H1 (cell line): Measurements from ENCODE around the gene TMPRSS2. TPM values are rescaled to one million over a fixed set of nuclear protein-coding genes. Genes with fewer than 3 reads are reported as not detected.

Experiments used
- CTCF ChIA-PET: fragments of 300-600 bp; sonication (Branson Sonifier 250); formaldehyde crosslinking; loops from one replicate; lab custom pipeline; 2021; ENCODE audit not compliant: partially characterized antibody; lab: Charles Lee
- POLR2A ChIA-PET: fragments of 300-600 bp; sonication (Branson Sonifier 250); formaldehyde crosslinking; loops from one replicate; lab custom pipeline; 2021; ENCODE audit warnings: inconsistent platforms; ENCODE audit not compliant: partially characterized antibody; lab: Charles Lee
- DNase-seq, 2 experiments: peaks; one replicate each; pipeline versions ENCODE4 v3.0.0 to v3.0.0-alpha.2; 2010 to 2022; ENCODE audit warnings: low spot score in 2 of 2, low read depth in 1 of 2, mixed read lengths in 1 of 2
- FAIRE-seq: peaks from 2 replicates; lab custom pipeline; 2011; peaks lifted over from hg19 to GRCh38; lab: Jason Lieb, UNC
- H2AFZ ChIP-seq: 2 replicates; pipeline ENCODE4 v1.8.1; 2012; ENCODE audit warnings: low read length, inconsistent platforms
- H2AK5ac ChIP-seq: 2 replicates; pipeline ENCODE4 v1.6.1; 2013; ENCODE audit warnings: low read depth, low read length
- H2BK120ac ChIP-seq: replicated peaks from 2 replicates; pipeline ENCODE3; 2013; ENCODE audit warnings: low read depth, low read length, inconsistent platforms
- H2BK12ac ChIP-seq: 2 replicates; pipeline ENCODE4 v1.6.1; 2013; ENCODE audit warnings: low read depth, low read length
- H2BK15ac ChIP-seq: 2 replicates; pipeline ENCODE4 v1.6.1; 2013; ENCODE audit warnings: low read length
- H2BK20ac ChIP-seq: 2 replicates; pipeline ENCODE4 v1.6.1; 2013; ENCODE audit warnings: low read length
- H2BK5ac ChIP-seq: 2 replicates; pipeline ENCODE4 v1.6.1; 2013; ENCODE audit warnings: low read depth, low read length
- H3K14ac ChIP-seq: 2 replicates; pipeline ENCODE4 v1.6.1; 2013; ENCODE audit warnings: inconsistent platforms; ENCODE audit not compliant: insufficient read length
- H3K18ac ChIP-seq: 2 replicates; pipeline ENCODE4 v1.6.1; 2013; ENCODE audit warnings: low read length; ENCODE audit errors: extremely low read depth
- H3K23ac ChIP-seq: 2 replicates; pipeline ENCODE4 v1.6.1; 2013; ENCODE audit warnings: inconsistent platforms; ENCODE audit not compliant: insufficient read length
- H3K23me2 ChIP-seq: 2 replicates; pipeline ENCODE4 v1.6.1; 2013; ENCODE audit warnings: low read depth, low read length
- H3K27ac ChIP-seq: 2 replicates; pipeline ENCODE4 v1.6.1; 2011; ENCODE audit warnings: low read depth, low read length, inconsistent platforms
- H3K27me3 ChIP-seq, 4 experiments: replicated peaks in 1 of 4; 1 replicate in 1 of 4; 2 replicates in 3 of 4; pipeline versions ENCODE4 v1.6.1 to v1.8.1; 2011 to 2013; ENCODE audit warnings: low read length in 3 of 4, mild to moderate bottlenecking in 3 of 4, inconsistent platforms in 2 of 4, mixed read lengths in 2 of 4, moderate library complexity in 1 of 4; ENCODE audit not compliant: control insufficient read depth in 3 of 4, insufficient read depth in 3 of 4; ENCODE audit errors: extremely low read depth in 1 of 4
- H3K36me3 ChIP-seq, 4 experiments: 2 replicates each; pipeline versions ENCODE4 v1.6.1 to v1.8.1; 2011 to 2013; ENCODE audit warnings: mild to moderate bottlenecking in 4 of 4, low read length in 3 of 4, moderate library complexity in 2 of 4, control low read depth in 1 of 4, inconsistent platforms in 1 of 4; ENCODE audit not compliant: insufficient read depth in 4 of 4, control insufficient read depth in 2 of 4
- H3K4ac ChIP-seq: replicated peaks from 2 replicates; pipeline ENCODE3; 2013; ENCODE audit warnings: low read length, low read depth, mixed read lengths, inconsistent platforms; ENCODE audit not compliant: insufficient read length
- H3K4me1 ChIP-seq, 4 experiments: replicated peaks in 1 of 4; 1 replicate in 1 of 4; 2 replicates in 3 of 4; pipeline versions ENCODE4 v1.6.1 to v1.8.1; 2011 to 2013; ENCODE audit warnings: low read length in 3 of 4, inconsistent platforms in 2 of 4, mixed read lengths in 1 of 4; ENCODE audit not compliant: insufficient read depth in 4 of 4, control insufficient read depth in 3 of 4
- H3K4me2 ChIP-seq, 2 experiments: 2 replicates each; pipeline versions ENCODE4 v1.6.1 to v1.8.1; 2011 to 2013; ENCODE audit warnings: low read depth in 2 of 2, low read length in 2 of 2, control low read depth in 1 of 2, inconsistent platforms in 1 of 2, mild to moderate bottlenecking in 1 of 2; ENCODE audit not compliant: insufficient read depth in 1 of 2
- H3K4me3 ChIP-seq, 4 experiments: fragments of 200-600, 300-600 bp in 1 of 4; sonication (generic), shearing (Covaris generic), sonication (Bioruptor Twin) in 1 of 4; 2 replicates each; pipeline versions ENCODE4 v1.5.1 to v1.8.1; 2011 to 2016; ENCODE audit warnings: low read length in 4 of 4, low read depth in 3 of 4, control low read depth in 2 of 4, inconsistent platforms in 2 of 4, mild to moderate bottlenecking in 2 of 4, mixed read lengths in 1 of 4, moderate library complexity in 1 of 4; ENCODE audit not compliant: insufficient read depth in 2 of 4; ENCODE audit errors: extremely low read depth in 1 of 4
- H3K56ac ChIP-seq: replicated peaks from 2 replicates; pipeline ENCODE3; 2013; ENCODE audit warnings: low read depth, mild to moderate bottlenecking, mixed read lengths, low read length, inconsistent platforms; ENCODE audit not compliant: insufficient read length
- H3K79me1 ChIP-seq: 2 replicates; pipeline ENCODE4 v1.6.1; 2013; ENCODE audit warnings: low read depth, low read length, control low read depth
- H3K79me2 ChIP-seq, 2 experiments: 2 replicates each; pipeline versions ENCODE4 v1.6.1 to v1.8.1; 2012 to 2013; ENCODE audit warnings: low read length in 2 of 2, mild to moderate bottlenecking in 2 of 2, inconsistent platforms in 1 of 2; ENCODE audit not compliant: insufficient read depth in 2 of 2, control insufficient read depth in 1 of 2
- H3K9ac ChIP-seq, 4 experiments: replicated peaks in 1 of 4; 1 replicate in 1 of 4; 2 replicates in 3 of 4; pipeline versions ENCODE4 v1.6.1 to v1.8.1; 2011 to 2013; ENCODE audit warnings: low read depth in 3 of 4, low read length in 3 of 4, control low read depth in 2 of 4, mild to moderate bottlenecking in 2 of 4, moderate library complexity in 2 of 4, inconsistent platforms in 1 of 4; ENCODE audit errors: extremely low read depth in 1 of 4
- H3K9me3 ChIP-seq, 2 experiments: 2 replicates each; pipeline versions ENCODE4 v1.6.1 to v1.8.1; 2012 to 2013; ENCODE audit warnings: mild to moderate bottlenecking in 2 of 2, moderate library complexity in 2 of 2, control low read depth in 1 of 2, inconsistent platforms in 1 of 2, low read depth in 1 of 2, low read length in 1 of 2, mixed read lengths in 1 of 2; ENCODE audit not compliant: insufficient read depth in 2 of 2
- H4K20me1 ChIP-seq, 2 experiments: replicated peaks in 1 of 2; 2 replicates each; pipeline versions ENCODE3 to v1.8.1; 2011 to 2013; ENCODE audit warnings: inconsistent platforms in 2 of 2, low read length in 2 of 2, mild to moderate bottlenecking in 1 of 2; ENCODE audit not compliant: insufficient read depth in 2 of 2, control insufficient read depth in 1 of 2
- H4K5ac ChIP-seq: 2 replicates; pipeline ENCODE4 v1.6.1; 2013; ENCODE audit warnings: low read length, low read depth, mixed read lengths, inconsistent platforms; ENCODE audit not compliant: insufficient read length
- H4K8ac ChIP-seq: 2 replicates; pipeline ENCODE4 v1.8.0; 2013; ENCODE audit warnings: mild to moderate bottlenecking, moderate library complexity, low read length, inconsistent platforms; ENCODE audit not compliant: insufficient read depth; ENCODE audit errors: extremely low read depth
- H4K91ac ChIP-seq: replicated peaks from 2 replicates; pipeline ENCODE3; 2013; ENCODE audit warnings: low read length, mixed read lengths, inconsistent platforms; ENCODE audit not compliant: insufficient read length
- BCL11A ChIP-seq, 2 experiments: IDR thresholded peaks; one replicate each; pipeline ENCODE4 v1.6.1; 2011; ENCODE audit warnings: low read depth in 2 of 2, low read length in 2 of 2, mild to moderate bottlenecking in 2 of 2
- BRCA1 ChIP-seq: IDR thresholded peaks from 2 replicates; pipeline ENCODE4 v1.6.1; 2012; ENCODE audit warnings: low read depth, low read length, improper control_type of control experiment
- GABPA ChIP-seq: IDR thresholded peaks from 2 replicates; pipeline ENCODE4 v1.6.1; 2011; ENCODE audit warnings: mild to moderate bottlenecking, low read length, moderate library complexity, borderline replicate concordance; ENCODE audit not compliant: insufficient read depth
- SP4 ChIP-seq: IDR thresholded peaks from 2 replicates; pipeline ENCODE4 v1.6.1; 2012; ENCODE audit warnings: low read length, inconsistent platforms
- WGBS, 2 experiments: shearing (Covaris generic) in 1 of 2; methylation state at CpG; one replicate each; pipeline versions ENCODE4 v1.1.6 to v1.1.7; 2013 to 2015; ENCODE audit warnings: low lambda C conversion rate in 2 of 2, mixed read lengths in 2 of 2, inconsistent platforms in 1 of 2, low coverage in 1 of 2, missing lambda C conversion rate in 1 of 2; ENCODE audit not compliant: insufficient replicate concordance in 2 of 2, insufficient coverage in 1 of 2, insufficient read length in 1 of 2; ENCODE audit errors: extremely low coverage in 1 of 2, missing lambda C conversion rate in 1 of 2; 5-methylcytosine and 5-hydroxymethylcytosine counted together
- polyA plus RNA-seq, 7 experiments: library from polyadenylated mRNA; depleted of rRNA in 3 of 7; stranded (reverse) in 5 of 7; unstranded in 2 of 7; fragments of >200 nt in 5 of 7; fragments of 200-250 nt in 2 of 7; gene quantifications; 1 replicate in 5 of 7; 2 replicates in 1 of 7; 4 replicates in 1 of 7; pipeline versions ENCODE4 v1.2.1 to v1.2.3, GENCODE V29; 2011 to 2013; ENCODE audit warnings: missing spikeins in 2 of 7, mixed read lengths in 2 of 7
- total RNA-seq: library from RNA; stranded (reverse); fragmentation: NEBNext Ultra II Directional; extraction: Animal tissue kit (Norgen Biotek cat#: 25700); gene quantifications from 2 replicates; pipeline ENCODE4 v1.2.1, GENCODE V29; 2021

The TMPRSS2 gene
- total and polyA plus RNA-seq, 2 of the 8 experiments (the other 6 are each of a cell fraction or from before 2014, with no cell fraction given), result 9.2 to 11.0 TPM

GRCh38 chr21:41481191-41481590 is 26.8 kb downstream of the TMPRSS2 start:
- Histone ChIP-seq H3K36me3 (peaks cover 0 to 2% (median 0%) of the 10 kb centered on the region in 4 experiments; a peak in 2 of 8 replicates), H4K91ac (no peak overlapping the region), H3K23ac (no peak overlapping the region), H4K5ac (no peak overlapping the region), H2BK12ac (no peak overlapping the region), H3K18ac (no peak overlapping the region), H3K4me3 (no peak overlapping the region), H3K14ac (no peak overlapping the region), H3K4me1 (peaks cover 17 to 39% (median 23%) of the 10 kb centered on the region in 4 experiments), H3K27ac (no peak overlapping the region), H3K56ac (no peak overlapping the region), H3K23me2 (peaks cover 1% of the 10 kb centered on the region; the same call in 1 of the 2 replicates), H2BK5ac (no peak overlapping the region), H3K9ac (no peak overlapping the region), H4K8ac (no peak overlapping the region), H2BK120ac (peak overlapping the region; percentile 26), H2AFZ (no peak overlapping the region), H2BK20ac (0 out of 2 replicates have a peak overlapping the region, but pooled peaks have one; percentile 53), H3K79me1 (no peaks in the 10 kb centered on the region), H2BK15ac (0 out of 2 replicates have a peak overlapping the region, but pooled peaks have one; percentile 1), H2AK5ac (no peak overlapping the region), H3K4me2 (no peak overlapping the region), H3K9me3 (no peaks in the 10 kb centered on the region), H3K27me3 (no peaks in the 10 kb centered on the region), H3K79me2 (no peaks in the 10 kb centered on the region), H3K4ac (no peak overlapping the region), H4K20me1 (no peaks in the 10 kb centered on the region)
- no peak for FAIRE-seq
- no peak for DNase-seq
- no peak for TF ChIP-seq SP4
- no peak for TF ChIP-seq GABPA
- no peak for TF ChIP-seq BCL11A (IDR thresholded peaks at IDR 0.05; ENCODE audit: low read depth in 2 of 2, low read length in 2 of 2)
- TF ChIP-seq BRCA1, result no peak
- 93% methylated on average over 8 of the region's 8 CpGs; no CpG with 5 or more reads in 1 of the 2 experiments for WGBS, 2 experiments
- CTCF ChIA-PET, result interaction anchor here (0.9 to 1.9 kb wide), 5 partner anchors 104 to 198 kb away, joined by 3 to 7 read pairs (median 4); no protein-coding TSS in a partner anchor
- POLR2A ChIA-PET, result no interaction called here
